Calu3 (cell line): ENCODE data around the gene DYSF. TPM values are rescaled to one million over a fixed set of nuclear protein-coding genes. Genes with fewer than 3 reads are reported as not detected.

ENCODE experiments used
- BruUV-seq: library from RNA; stranded (reverse); fragments of 400-500 nt; replicated peaks from 2 replicates; lab custom pipeline; 2021; lab: Mats Ljungman, UMichigan
- CTCF ChIA-PET: fragments of 300-600 bp; sonication (Branson Sonifier 250); formaldehyde crosslinking; loops from one replicate; lab custom pipeline; 2022; ENCODE audit warnings: antibody characterized with exemption; lab: Charles Lee
- DNase-seq: peaks from one replicate; pipeline ENCODE4 v3.0.0; 2022
- H3K27ac Mint-ChIP-seq: one replicate; pipeline ENCODE4 v1.8.0; 2022; ENCODE audit warnings: mixed read lengths; ENCODE audit not compliant: unreplicated experiment
- H3K27me3 Mint-ChIP-seq: one replicate; pipeline ENCODE4 v1.8.0; 2022; ENCODE audit warnings: mixed read lengths; ENCODE audit not compliant: unreplicated experiment
- H3K36me3 Mint-ChIP-seq: one replicate; pipeline ENCODE4 v1.8.0; 2022; ENCODE audit warnings: mild to moderate bottlenecking, moderate library complexity, mixed read lengths; ENCODE audit not compliant: insufficient read depth, unreplicated experiment
- H3K4me1 Mint-ChIP-seq: one replicate; pipeline ENCODE4 v1.8.0; 2022; ENCODE audit warnings: mild to moderate bottlenecking, low read depth, mixed read lengths; ENCODE audit not compliant: unreplicated experiment
- H3K4me3 Mint-ChIP-seq: one replicate; pipeline ENCODE4 v1.8.0; 2022; ENCODE audit warnings: mild to moderate bottlenecking, low read depth, moderate library complexity, mixed read lengths; ENCODE audit not compliant: unreplicated experiment
- H3K9me3 Mint-ChIP-seq: one replicate; pipeline ENCODE4 v1.8.0; 2022; ENCODE audit warnings: low read depth, mixed read lengths; ENCODE audit not compliant: unreplicated experiment
- intact Hi-C: fragments of 100-400 bp; cut with micrococcal nuclease; formaldehyde crosslinking; loops from one replicate; pipeline ENCODE4 v1.10.0; 2022; ENCODE audit not compliant: unreplicated experiment
- total RNA-seq: library from RNA; stranded (reverse); gene quantifications from 2 replicates; pipeline ENCODE4 v1.2.3, GENCODE V29; 2022
- TF ChIP-seq, protein P1 (sequence below): fragments of 200-600 bp; IDR thresholded peaks from one replicate; pipeline ENCODE4 v1.8.0; 2022; ENCODE audit warnings: antibody characterized with exemption; ENCODE audit not compliant: unreplicated experiment

The DYSF gene
- total RNA-seq, 1 experiment from 2014 or later = 3.2 TPM

- no peak for DNase-seq
- BruUV-seq = no TSS peak
- H3K4me1 Mint-ChIP-seq = no peaks in the 10 kb centered on the region
- H3K4me3 Mint-ChIP-seq = no peak overlapping the region
- no peak overlapping the region for H3K27ac Mint-ChIP-seq
- intact Hi-C loops = no loop called here
- TF ChIP-seq, protein P1, sequence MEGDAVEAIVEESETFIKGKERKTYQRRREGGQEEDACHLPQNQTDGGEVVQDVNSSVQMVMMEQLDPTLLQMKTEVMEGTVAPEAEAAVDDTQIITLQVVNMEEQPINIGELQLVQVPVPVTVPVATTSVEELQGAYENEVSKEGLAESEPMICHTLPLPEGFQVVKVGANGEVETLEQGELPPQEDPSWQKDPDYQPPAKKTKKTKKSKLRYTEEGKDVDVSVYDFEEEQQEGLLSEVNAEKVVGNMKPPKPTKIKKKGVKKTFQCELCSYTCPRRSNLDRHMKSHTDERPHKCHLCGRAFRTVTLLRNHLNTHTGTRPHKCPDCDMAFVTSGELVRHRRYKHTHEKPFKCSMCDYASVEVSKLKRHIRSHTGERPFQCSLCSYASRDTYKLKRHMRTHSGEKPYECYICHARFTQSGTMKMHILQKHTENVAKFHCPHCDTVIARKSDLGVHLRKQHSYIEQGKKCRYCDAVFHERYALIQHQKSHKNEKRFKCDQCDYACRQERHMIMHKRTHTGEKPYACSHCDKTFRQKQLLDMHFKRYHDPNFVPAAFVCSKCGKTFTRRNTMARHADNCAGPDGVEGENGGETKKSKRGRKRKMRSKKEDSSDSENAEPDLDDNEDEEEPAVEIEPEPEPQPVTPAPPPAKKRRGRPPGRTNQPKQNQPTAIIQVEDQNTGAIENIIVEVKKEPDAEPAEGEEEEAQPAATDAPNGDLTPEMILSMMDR = no peak
- no peaks in the 10 kb centered on the region for H3K9me3 Mint-ChIP-seq
- CTCF ChIA-PET = interaction anchor here (1.3 kb wide), 1 partner anchor 222 kb away, joined by 4 read pairs; no protein-coding TSS in a partner anchor
- H3K36me3 Mint-ChIP-seq = no peaks in the 10 kb centered on the region
- H3K27me3 Mint-ChIP-seq = peaks cover 58% of the 10 kb centered on the region
Observed at GRCh38 chr2:71521436-71521950, 68.1 kb downstream of the DYSF start.

DNA sequence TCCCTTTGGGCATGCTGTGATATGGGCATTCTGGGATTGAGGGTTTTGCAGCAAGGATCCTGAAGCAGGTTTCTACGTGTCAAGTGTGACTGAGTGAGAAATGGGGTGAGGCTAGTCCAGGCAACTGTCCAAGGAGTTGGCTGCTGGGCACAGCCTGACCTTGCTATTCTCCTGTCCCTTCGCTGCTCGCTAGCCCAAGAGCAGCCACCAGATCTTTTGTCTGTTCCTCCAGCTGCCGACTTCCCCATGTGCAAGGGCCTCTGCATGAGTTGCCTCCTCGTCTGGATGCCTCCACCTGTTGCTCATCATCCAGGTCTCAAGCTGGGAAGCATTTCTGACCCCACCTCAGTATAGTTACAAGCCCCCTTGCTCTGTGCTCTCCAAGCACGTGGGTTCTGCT is 71.1 kb downstream of the DYSF start:
- H3K4me3 Mint-ChIP-seq = no peak overlapping the region
- no peak for DNase-seq
- peaks cover 72% of the 10 kb centered on the region for H3K27me3 Mint-ChIP-seq
- CTCF ChIA-PET = interaction anchor here (0.7 kb wide), 2 partner anchors 20 to 22 kb away, joined by 3 to 7 read pairs; no protein-coding TSS in a partner anchor
- H3K36me3 Mint-ChIP-seq = no peaks in the 10 kb centered on the region
- intact Hi-C loops = no loop called here
- H3K27ac Mint-ChIP-seq = no peak overlapping the region
- no peaks in the 10 kb centered on the region for H3K9me3 Mint-ChIP-seq
- TF ChIP-seq, protein P1 = no peak
- no peaks in the 10 kb centered on the region for H3K4me1 Mint-ChIP-seq
- BruUV-seq = no TSS peak

DNA sequence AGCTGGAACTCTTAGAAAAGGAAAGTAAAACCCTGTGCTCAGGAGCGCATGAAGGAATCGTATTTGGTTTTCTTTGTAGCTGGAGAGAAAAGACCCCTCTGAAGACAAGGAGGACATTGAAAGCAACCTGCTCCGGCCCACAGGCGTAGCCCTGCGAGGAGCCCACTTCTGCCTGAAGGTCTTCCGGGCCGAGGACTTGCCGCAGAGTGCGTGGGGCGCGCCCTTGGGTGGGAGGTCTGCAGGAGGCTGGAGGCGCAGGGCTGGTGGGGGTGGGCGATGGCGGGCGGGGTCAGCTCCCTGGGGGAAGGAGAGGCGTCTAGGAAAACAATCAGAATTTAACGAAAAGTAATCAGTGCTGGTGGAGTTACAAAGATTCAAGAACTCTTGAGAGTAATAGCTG is 72.8 kb downstream of the DYSF start:
- Mint-ChIP-seq H3K27ac (no peak overlapping the region), H3K36me3 (no peaks in the 10 kb centered on the region), H3K27me3 (peaks cover 68% of the 10 kb centered on the region), H3K9me3 (no peaks in the 10 kb centered on the region), H3K4me1 (no peaks in the 10 kb centered on the region), H3K4me3 (no peak overlapping the region)
- intact Hi-C loops = no loop called here
- CTCF ChIA-PET = interaction anchor here (0.6 kb wide), 1 partner anchor 135 kb away, joined by 3 read pairs; no protein-coding TSS in a partner anchor
- BruUV-seq = no TSS peak
- TF ChIP-seq, protein P1 = no peak
- no peak for DNase-seq

DNA sequence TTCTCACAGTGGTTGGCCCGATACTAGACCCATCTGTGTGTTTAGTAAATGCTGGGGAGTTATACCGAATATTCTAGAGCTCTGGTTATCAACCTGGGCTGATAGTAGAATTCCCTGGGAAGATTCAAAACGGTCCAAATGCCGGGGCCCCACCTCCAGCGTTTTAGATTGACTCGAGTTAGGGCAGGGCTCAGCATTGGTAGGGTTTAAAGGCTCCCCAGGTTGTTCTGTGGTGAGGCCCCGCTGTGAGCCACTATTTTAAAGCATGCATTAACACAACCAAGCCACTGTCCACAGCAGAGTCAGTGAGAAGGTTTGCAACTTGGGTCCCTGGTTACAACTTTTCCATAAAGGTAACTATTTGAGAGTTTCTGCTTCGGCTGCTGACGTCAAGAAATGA is 73.6 kb downstream of the DYSF start:
- CTCF ChIA-PET = interaction anchor here (0.6 kb wide), 1 partner anchor 134 kb away, joined by 3 read pairs; no protein-coding TSS in a partner anchor
- TF ChIP-seq, protein P1 = no peak
- Mint-ChIP-seq H3K9me3 (no peaks in the 10 kb centered on the region), H3K4me3 (no peak overlapping the region), H3K36me3 (no peaks in the 10 kb centered on the region), H3K27ac (no peak overlapping the region), H3K4me1 (no peaks in the 10 kb centered on the region), H3K27me3 (peaks cover 59% of the 10 kb centered on the region)
- DNase-seq = no peak
- intact Hi-C loops = no loop called here
- no TSS peak for BruUV-seq
